Endothelial cell of umbilical vein (primary cell): ENCODE data around the gene SPRED1. TPM values are rescaled to one million over a fixed set of nuclear protein-coding genes. Genes with fewer than 3 reads are reported as not detected.

Experiments used
- BruUV-seq: library from RNA; stranded (reverse); fragments of 400-500 nt; replicated peaks from 2 replicates; lab custom pipeline; 2021; lab: Mats Ljungman, UMichigan
- CTCF ChIA-PET: fragments of 300-600, 350-600 bp; sonication (Branson Sonifier 250); formaldehyde crosslinking; loops from one replicate; lab custom pipeline; 2021; ENCODE audit warnings: antibody characterized with exemption, inconsistent platforms; lab: Charles Lee
- POLR2A ChIA-PET: fragments of 300-600, 350-600 bp; sonication (Branson Sonifier 250); formaldehyde crosslinking; loops from one replicate; lab custom pipeline; 2021; ENCODE audit warnings: antibody characterized with exemption, inconsistent platforms; lab: Charles Lee
- DNase-seq: peaks from one replicate; pipeline ENCODE4 v3.0.0-alpha.2; 2011; ENCODE audit warnings: low read depth, low spot score
- FAIRE-seq: peaks from 2 replicates; lab custom pipeline; 2011; peaks lifted over from hg19 to GRCh38; lab: Jason Lieb, UNC
- H2AFZ ChIP-seq: 2 replicates; pipeline ENCODE4 v1.6.0; 2012; ENCODE audit warnings: low read depth, low read length, control low read depth, inconsistent platforms
- H3K27ac ChIP-seq: 2 replicates; pipeline ENCODE4 v1.5.1; 2011; ENCODE audit warnings: low read depth, mild to moderate bottlenecking, control low read depth, low read length, moderate library complexity; ENCODE audit not compliant: insufficient read depth
- H3K27me3 ChIP-seq, 2 experiments: 2 replicates each; pipeline versions ENCODE4 v1.6.0 to v1.6.1; 2011; ENCODE audit warnings: low read length in 2 of 2, mixed read lengths in 1 of 2; ENCODE audit not compliant: control insufficient read depth in 2 of 2, insufficient read depth in 2 of 2
- H3K36me3 ChIP-seq, 2 experiments: 2 replicates in 1 of 2; 3 replicates in 1 of 2; pipeline ENCODE4 v1.5.1; 2011; ENCODE audit warnings: low read length in 2 of 2, mild to moderate bottlenecking in 1 of 2, moderate library complexity in 1 of 2; ENCODE audit not compliant: control insufficient read depth in 2 of 2, insufficient read depth in 2 of 2; ENCODE audit errors: extremely low read depth in 1 of 2
- H3K4me1 ChIP-seq: 3 replicates; pipeline ENCODE4 v1.5.1; 2011; ENCODE audit warnings: mild to moderate bottlenecking, low read length; ENCODE audit not compliant: control insufficient read depth, insufficient read depth; ENCODE audit errors: extremely low read depth
- H3K4me2 ChIP-seq: 2 replicates; pipeline ENCODE4 v1.6.1; 2011; ENCODE audit warnings: low read length, control low read depth, mixed read lengths; ENCODE audit not compliant: insufficient read depth
- H3K4me3 ChIP-seq, 3 experiments: fragments of 200-600 bp in 1 of 3; sonication (generic), shearing (Covaris generic) in 1 of 3; replicated peaks in 1 of 3; 2 replicates each; pipeline ENCODE4 v1.5.1; 2011 to 2016; ENCODE audit warnings: control low read depth in 3 of 3, low read length in 3 of 3, mild to moderate bottlenecking in 2 of 3, inconsistent platforms in 1 of 3, low read depth in 1 of 3, moderate library complexity in 1 of 3; ENCODE audit not compliant: insufficient read depth in 1 of 3
- H3K79me2 ChIP-seq: 2 replicates; pipeline ENCODE4 v1.6.0; 2012; ENCODE audit warnings: low read length, inconsistent platforms; ENCODE audit not compliant: control insufficient read depth, insufficient read depth
- H3K9ac ChIP-seq: replicated peaks from 2 replicates; pipeline ENCODE3; 2011; ENCODE audit warnings: low read length, control low read depth; ENCODE audit not compliant: insufficient read depth; ENCODE audit errors: extremely low read depth
- H3K9me1 ChIP-seq: replicated peaks from 3 replicates; pipeline ENCODE4 v1.6.0; 2011; ENCODE audit warnings: mild to moderate bottlenecking, low read length; ENCODE audit not compliant: control insufficient read depth, insufficient read depth; ENCODE audit errors: extremely low read depth
- H3K9me3 ChIP-seq: replicated peaks from 2 replicates; pipeline ENCODE4 v1.5.1; 2012; ENCODE audit warnings: low read length, inconsistent platforms; ENCODE audit not compliant: control insufficient read depth, insufficient read depth
- H4K20me1 ChIP-seq: replicated peaks from 2 replicates; pipeline ENCODE3; 2011; ENCODE audit warnings: mild to moderate bottlenecking, low read length; ENCODE audit not compliant: control insufficient read depth, insufficient read depth; ENCODE audit errors: extremely low read depth
- EZH2 ChIP-seq: IDR thresholded peaks from 2 replicates; pipeline ENCODE4 v1.6.1; 2012; ENCODE audit warnings: borderline replicate concordance, low read depth, mild to moderate bottlenecking, moderate library complexity, low read length, inconsistent platforms; ENCODE audit not compliant: severe bottlenecking
- FOS ChIP-seq: IDR thresholded peaks from 2 replicates; pipeline ENCODE4 v1.6.1; 2011; ENCODE audit warnings: mild to moderate bottlenecking, low read length, moderate library complexity, borderline replicate concordance; ENCODE audit not compliant: insufficient read depth
- GATA2 ChIP-seq: IDR thresholded peaks from 2 replicates; pipeline ENCODE4 v1.7.0; 2011; ENCODE audit warnings: low read depth, mild to moderate bottlenecking, moderate library complexity, mixed read lengths, low read length; ENCODE audit not compliant: insufficient read length, insufficient read depth
- MYC ChIP-seq: IDR thresholded peaks from one replicate; pipeline ENCODE4 v1.6.1; 2011; ENCODE audit warnings: mild to moderate bottlenecking, low read depth, low read length
- POLR2AphosphoS5 ChIP-seq: IDR thresholded peaks from 2 replicates; pipeline ENCODE4 v1.6.1; 2012; ENCODE audit warnings: low read depth, mild to moderate bottlenecking, control low read depth, low read length, moderate library complexity; ENCODE audit not compliant: insufficient read depth
- dilution Hi-C: fragments of 300-500 bp; cut with MboI; formaldehyde crosslinking; loops from one replicate; pipeline ENCODE4 v1.15.0; 2019; ENCODE audit warnings: low sequenced_read_pairs; ENCODE audit not compliant: extremely low pct_ligation_motif_present
- intact Hi-C: fragments of 100-400 bp; cut with micrococcal nuclease; formaldehyde crosslinking; loops from one replicate; pipeline ENCODE4 v1.10.0; 2022
- polyA plus RNA-seq, 4 experiments: library from polyadenylated mRNA; depleted of rRNA in 3 of 4; stranded (reverse) in 3 of 4; unstranded in 1 of 4; fragments of >200 nt; gene quantifications; 2 replicates each; pipeline versions ENCODE4 v1.2.1 to v1.2.3, GENCODE V29; 2011 to 2012; ENCODE audit warnings: missing spikeins in 1 of 4
- total RNA-seq: library from RNA; stranded (reverse); gene quantifications from 2 replicates; pipeline ENCODE4 v1.2.3, GENCODE V29; 2021
- TF ChIP-seq, protein P1 (sequence below): IDR thresholded peaks from 2 replicates; pipeline ENCODE4 v1.6.1; 2011; ENCODE audit not compliant: insufficient read depth, insufficient read length

The SPRED1 gene
- total and polyA plus RNA-seq, 2 donors (not counting 3 experiments of a cell fraction or from before 2014, with no cell fraction given) = 1.3 to 10.7 TPM

GRCh38 chr15:38406436-38406835 is 153.8 kb downstream of the SPRED1 start:
- Histone ChIP-seq H2AFZ (no peak overlapping the region), H3K36me3 (no peaks in the 10 kb centered on the region), H3K4me3 (no peak overlapping the region), H3K4me2 (no peak overlapping the region), H3K9ac (no peak overlapping the region), H3K4me1 (no peaks in the 10 kb centered on the region), H3K27me3 (peaks cover 2 to 7% of the 10 kb centered on the region in 2 experiments), H3K9me3 (no peaks in the 10 kb centered on the region), H3K9me1 (no peaks in the 10 kb centered on the region), H3K27ac (no peak overlapping the region), H4K20me1 (no peaks in the 10 kb centered on the region), H3K79me2 (no peaks in the 10 kb centered on the region)
- dilution Hi-C loops (no loop called here), intact Hi-C loops (no loop called here)
- TF ChIP-seq MYC = no peak
- no peak for TF ChIP-seq FOS
- TF ChIP-seq, protein P1, sequence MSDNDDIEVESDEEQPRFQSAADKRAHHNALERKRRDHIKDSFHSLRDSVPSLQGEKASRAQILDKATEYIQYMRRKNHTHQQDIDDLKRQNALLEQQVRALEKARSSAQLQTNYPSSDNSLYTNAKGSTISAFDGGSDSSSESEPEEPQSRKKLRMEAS = no peak
- no peak for TF ChIP-seq GATA2
- TF ChIP-seq POLR2AphosphoS5 = no peak
- no peak for TF ChIP-seq EZH2
- FAIRE-seq (no peak), DNase-seq (no peak)
- BruUV-seq = no TSS peak
- ChIA-PET CTCF (no interaction called here), POLR2A (no interaction called here)

Other genes with a start within 250 kb of the SPRED1 start
- 22.3 and 33.1 TPM in 2 replicates for gene FAM98B, start 201.3 kb downstream of the SPRED1 start, total RNA-seq
- 2.1 and 4.2 TPM in 2 replicates for gene FAM98B, start 201.3 kb downstream of the SPRED1 start, polyA plus RNA-seq